TTC549 (cell line): Measurements from ENCODE around the gene FKBP2.

Source experiments
- FAIRE-seq: peaks from 2 replicates; lab custom pipeline; 2012; peaks lifted over from hg19 to GRCh38; lab: Jason Lieb, UNC

Gene FKBP2

GRCh38 chr11:64285885-64286800 lies 45.2 kb downstream of the FKBP2 start:
- no peak for FAIRE-seq

GRCh38 chr11:64286801-64287159 lies 45.9 kb downstream of the FKBP2 start:
- no peak for FAIRE-seq

GRCh38 chr11:64287676-64288352 lies 46.9 kb downstream of the FKBP2 start:
- no peak for FAIRE-seq

- FAIRE-seq, result no peak
Measured at GRCh38 chr11:64288353-64288750, 47.5 kb downstream of the FKBP2 start.

- no peak for FAIRE-seq
Measured at GRCh38 chr11:64289002-64289564, 48.2 kb downstream of the FKBP2 start.

- FAIRE-seq, result no peak
Measured at GRCh38 chr11:64290352-64291261, 49.7 kb downstream of the FKBP2 start.

GRCh38 chr11:64291262-64291751 lies 50.4 kb downstream of the FKBP2 start, which contains the start of gene KCNK4:
TSS of gene KCNK4 (plus strand) at chr11:64291302. CDS start at chr11:64293019, 1,717 bp downstream.
- no peak for FAIRE-seq

- no peak for FAIRE-seq
Measured at GRCh38 chr11:64291752-64292459, 51.0 kb downstream of the FKBP2 start.

GRCh38 chr11:64292460-64293254 lies 51.8 kb downstream of the FKBP2 start:
- no peak for FAIRE-seq
